ENCODE results near the gene SERTAD4.
"Not testable (repeated sequence)": the region's sequence is repeated elsewhere in the genome, so short reads cannot be mapped to it uniquely, and the experiment has no call there.

Gene SERTAD4

DNA sequence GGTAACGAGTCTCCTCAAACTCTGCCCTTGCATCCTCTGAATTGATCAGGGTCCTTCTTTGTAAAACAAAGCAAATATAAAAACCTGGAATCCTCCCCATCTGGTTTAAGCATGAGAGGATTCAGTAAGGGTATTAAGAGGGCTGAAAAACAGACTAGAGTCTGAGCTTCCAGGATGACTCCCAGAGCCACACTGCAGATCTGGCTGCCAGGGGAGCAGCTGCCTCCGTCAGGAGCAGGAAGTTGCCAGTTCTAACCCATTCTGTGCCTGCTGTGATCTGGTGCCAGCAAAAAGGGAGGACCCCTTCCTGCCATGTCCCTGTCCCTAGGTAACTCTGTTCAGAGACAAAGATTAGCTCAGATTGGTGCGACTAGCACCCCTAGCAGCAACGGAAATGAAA is 27.5 kb downstream of the SERTAD4 start:
- DNase-seq (ENCODE audit: low spot score): no peak

DNA sequence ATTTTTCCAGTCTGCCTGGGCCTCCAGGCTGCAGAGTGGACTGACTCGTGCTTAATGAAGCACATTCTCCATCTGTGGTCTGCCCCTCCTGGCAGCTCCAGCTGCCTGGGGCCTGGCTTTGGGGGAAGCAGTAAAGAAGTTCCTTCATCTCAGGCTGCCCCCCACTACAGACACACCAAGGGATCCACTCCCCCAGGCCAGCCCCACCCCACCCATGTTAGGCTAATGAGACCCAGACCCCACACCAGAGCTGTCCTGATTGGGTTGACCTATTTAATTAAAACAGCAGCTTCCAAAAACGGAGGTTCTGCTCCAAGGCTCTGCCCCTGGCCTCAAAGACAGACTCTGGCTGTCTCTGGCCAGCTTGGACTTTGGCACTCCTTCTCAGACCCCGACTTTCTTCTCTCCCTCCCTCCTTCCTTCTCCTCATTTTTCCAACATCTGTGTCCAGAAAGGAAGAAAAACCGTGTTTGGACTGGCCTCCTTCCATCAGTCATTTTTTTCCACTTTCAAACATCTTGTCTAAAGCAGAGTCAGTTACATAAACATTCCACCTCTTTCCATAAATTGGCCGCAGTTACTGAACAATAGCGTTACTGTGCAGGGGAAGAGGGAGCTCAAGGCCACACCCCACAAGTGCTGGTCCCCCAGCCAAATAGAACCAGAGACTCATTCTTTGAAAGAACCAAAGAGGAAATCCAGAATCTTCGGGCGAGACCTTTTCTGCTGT is 29.7 kb downstream of the SERTAD4 start:
- no peak for DNase-seq (ENCODE audit: low spot score)

DNA sequence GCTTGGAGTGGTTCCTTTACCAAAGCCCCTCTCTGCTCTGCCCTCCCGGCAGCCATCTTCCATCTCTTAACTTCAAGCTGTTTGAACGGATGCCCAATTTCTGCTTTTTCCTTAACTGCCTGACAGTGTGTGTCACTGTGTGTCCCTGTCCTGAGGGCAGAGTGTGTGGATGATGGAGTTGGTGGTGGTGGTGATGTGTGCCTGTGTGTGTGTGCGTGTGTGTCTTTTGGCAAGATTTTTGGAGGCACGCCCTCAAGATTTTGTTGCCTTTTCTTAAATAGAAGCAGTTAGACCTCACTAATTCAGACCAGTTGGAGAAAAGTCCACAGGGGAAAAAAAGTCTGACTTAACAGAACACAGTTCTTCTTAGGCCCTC is 30.3 kb downstream of the SERTAD4 start:
- no peak for DNase-seq (ENCODE audit: low spot score)

DNA sequence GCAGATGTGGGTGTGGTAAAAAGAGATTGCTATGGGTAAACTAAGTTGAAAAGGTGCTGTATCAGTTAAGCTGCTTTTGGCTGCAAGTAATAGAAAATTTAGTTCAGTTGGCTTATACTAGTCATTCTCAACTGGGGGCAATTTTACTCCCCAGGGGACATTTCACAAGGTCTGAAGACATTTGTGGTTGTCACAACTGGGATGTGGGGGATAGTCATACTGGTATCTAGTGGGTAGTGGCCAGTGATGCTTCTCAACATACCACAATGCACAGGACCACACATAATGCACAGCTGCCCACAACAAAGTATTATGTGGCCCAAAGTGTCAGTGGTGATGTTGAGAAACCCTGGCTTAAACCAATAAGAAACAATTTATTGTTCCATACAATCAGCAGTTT is 31.4 kb downstream of the SERTAD4 start:
- DNase-seq (ENCODE audit: low spot score): no peak

DNA sequence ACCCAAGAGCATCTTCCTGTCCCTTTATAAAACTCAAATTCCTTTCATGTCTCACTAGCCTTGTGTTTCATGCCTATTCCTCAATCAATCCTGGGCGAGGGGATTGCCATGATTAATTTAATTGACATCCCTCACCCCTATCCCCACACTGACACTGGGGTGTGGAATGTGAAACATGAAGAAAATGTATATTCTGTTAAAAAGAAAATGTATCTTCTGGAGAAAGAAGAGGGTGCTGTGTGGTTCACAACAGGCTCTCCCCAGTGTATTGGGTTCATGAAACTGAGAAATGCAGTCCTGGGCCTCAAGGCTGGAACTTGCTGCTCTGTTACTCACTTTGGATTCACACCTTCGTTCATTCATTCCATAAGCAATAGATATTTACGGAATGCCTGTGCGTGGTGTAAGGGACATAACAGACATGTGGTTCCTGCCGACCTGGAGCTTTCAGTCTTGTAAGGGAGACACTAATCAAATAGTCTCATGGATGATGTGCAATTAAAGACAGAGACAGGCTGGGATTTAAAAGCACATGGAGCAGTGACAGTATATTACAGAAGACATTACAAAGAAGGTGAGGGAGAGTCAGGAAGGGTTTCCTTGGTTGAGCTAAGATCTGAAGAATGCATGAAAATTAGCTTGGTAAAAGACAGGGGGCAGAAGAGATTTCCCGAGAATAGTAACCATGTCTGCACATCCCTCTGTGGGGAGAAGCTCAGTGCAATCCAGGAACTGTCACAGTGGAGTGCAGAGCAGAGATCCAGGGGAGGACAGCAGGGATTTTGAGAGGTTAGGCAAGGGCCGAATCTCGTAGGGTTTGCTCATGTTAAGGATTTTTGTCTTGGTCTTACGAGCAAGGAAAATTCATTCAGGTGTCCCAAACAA is 32.1 kb downstream of the SERTAD4 start:
- no peak for DNase-seq (ENCODE audit: low spot score)

DNA sequence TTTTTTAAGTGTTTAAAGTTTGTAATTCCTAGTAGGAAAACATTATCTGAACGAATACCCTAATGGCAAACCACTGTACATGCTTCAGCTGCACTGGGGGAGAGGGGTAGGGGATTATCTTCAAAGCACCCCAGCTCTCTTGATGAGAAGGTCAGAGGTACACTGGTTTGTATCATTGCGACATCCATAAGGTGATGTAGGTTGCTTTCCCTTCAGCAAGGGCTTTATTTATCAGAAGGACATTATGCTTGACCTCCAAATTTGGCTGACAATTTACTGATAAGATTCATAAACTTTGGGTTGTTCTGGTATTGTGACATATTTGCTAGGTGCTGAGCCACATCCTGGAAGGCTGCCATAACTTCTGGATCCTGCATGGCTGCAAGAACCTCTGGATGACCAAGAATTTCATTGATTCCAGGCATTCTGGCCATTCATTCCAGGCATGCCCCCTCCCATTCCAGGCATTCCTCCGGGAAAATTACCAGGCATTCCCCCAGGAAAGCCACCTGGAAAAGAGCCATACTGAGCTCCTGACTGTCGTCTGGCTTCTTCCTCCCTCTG is 32.9 kb downstream of the SERTAD4 start:
- DNase-seq (ENCODE audit: low spot score): not testable (repeated sequence)

DNA sequence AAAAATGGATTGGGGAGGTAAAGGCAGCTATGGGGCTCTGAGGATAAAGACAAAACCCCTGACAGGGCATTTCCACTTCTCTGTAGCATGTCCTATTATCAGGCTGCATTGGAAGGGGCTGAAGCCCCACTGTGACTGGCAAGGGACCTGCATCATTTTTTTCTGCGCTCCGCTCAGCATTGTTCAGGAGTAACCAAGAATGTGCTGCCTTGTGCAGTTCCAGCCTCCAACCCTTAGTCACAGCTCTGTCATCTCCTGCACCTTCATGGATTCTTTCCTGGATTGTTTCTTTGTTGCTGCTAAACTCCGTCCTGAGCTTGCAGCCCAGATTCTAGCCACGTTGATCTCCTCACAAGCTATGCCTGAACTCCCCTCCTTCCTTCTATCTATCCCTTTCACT is 37.4 kb downstream of the SERTAD4 start:
- DNase-seq (ENCODE audit: low spot score): no peak

DNA sequence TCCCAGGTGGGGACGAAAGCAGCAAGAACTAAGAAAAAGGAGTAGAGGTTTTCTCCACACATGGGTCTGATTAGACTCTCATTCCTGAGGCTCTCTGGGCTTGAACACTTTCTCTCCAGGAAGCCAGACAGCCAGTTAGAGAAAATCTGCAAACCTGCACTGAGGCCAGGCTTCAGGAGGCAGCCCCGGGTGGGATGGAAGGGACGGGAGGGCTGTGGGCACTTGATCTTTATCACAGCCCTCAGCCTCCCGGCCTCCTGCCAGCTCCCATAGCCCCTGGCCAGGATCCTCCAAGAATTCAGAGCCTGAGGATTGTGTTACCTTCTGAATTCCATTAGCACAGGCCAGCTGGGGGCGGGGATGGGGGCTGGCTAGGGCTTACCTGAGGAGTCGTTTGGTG is 40.1 kb downstream of the SERTAD4 start:
- no peak for DNase-seq (ENCODE audit: low spot score)

DNA sequence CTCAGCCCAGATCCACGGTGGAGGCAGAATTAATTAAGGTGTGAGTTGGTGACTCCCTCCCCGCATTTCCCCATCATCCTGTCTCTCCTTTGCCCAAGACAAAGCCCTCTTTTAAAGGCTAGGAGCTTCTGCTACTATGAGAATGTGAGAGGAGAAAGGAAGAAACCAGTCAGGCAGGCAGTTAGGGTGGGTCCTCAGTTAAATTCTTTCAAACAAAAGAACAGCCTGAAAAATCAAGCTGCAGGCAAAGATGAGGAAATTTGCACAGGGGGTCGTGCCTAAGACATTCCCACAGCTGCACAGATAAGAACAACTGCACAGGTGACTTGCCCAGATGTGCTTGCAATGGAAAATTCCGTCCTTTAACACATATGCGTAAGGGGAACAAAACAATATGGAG is 47.6 kb downstream of the SERTAD4 start:
- no peak for DNase-seq (ENCODE audit: low spot score)

DNA sequence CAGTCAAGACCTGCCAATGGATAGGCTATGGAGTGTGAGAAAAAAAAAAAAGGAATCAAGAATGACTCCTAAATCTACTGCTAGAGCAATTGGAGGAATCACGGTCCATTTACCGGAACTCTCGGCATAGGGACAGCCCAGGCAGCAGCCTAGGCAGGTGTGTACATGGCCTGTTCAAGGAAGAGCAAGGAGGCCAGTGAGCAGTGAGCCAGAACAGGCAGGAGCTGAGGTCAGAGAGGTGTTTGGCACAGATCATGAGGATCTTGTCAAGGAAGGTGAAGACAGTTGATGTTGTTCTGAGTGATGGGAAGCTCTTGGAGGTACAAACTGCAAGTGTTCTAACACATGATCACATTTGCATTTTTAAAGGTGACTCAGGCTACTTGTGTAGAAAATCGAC is 55.5 kb downstream of the SERTAD4 start:
- DNase-seq (ENCODE audit: low spot score): no peak

DNA sequence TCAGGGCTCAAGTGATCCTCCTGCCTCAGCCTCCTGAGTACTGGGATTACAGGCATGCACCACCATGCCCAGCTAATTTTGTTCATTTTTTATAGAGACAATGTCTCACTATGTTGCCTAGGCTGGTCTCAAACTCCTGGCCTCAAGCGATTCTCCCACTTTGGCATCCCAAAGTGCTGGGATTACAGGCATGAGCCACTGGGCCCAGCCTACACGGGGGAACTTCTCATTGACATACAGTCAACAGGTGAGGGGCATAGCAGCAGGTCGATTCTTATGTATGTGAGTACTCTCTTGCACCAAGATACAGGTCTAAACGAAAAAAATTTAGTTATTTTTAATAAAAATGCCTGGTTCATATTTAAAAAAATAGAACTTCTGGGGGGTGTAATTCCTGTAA is 56.7 kb downstream of the SERTAD4 start:
- DNase-seq (ENCODE audit: low spot score): no peak

DNA sequence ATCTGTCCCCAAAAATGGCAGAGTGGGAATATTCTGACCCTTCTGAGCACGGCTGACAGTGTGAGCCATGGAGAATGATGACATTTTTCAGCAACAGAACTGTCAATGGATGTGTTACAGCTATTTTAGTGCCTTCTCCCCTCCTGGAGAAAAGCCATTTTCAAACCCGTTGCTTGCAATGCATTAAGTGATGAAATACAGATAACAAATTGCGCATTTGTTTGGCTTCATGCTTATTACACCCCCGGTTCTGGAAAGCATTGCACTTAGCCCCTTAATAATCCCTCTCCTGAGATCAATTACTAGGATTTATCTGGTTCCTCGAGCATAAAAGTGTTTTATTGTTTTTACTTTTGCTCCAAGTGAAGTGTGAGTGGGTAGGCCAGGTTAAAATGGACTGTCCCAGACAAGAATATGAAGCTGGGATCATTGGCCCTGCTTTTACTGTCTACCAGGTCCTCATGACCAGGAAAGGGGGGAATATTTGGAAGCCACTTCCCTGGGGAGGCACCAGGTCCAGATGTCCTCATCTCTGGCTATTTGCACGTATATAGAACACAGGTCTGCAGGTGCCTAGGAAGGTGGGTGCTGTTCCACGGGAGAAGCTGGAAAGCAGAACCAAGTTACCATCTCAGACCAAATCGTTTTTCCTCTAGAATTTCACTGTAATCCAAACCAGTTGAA is 58.6 kb downstream of the SERTAD4 start:
- no peak for DNase-seq (ENCODE audit: low spot score)

DNA sequence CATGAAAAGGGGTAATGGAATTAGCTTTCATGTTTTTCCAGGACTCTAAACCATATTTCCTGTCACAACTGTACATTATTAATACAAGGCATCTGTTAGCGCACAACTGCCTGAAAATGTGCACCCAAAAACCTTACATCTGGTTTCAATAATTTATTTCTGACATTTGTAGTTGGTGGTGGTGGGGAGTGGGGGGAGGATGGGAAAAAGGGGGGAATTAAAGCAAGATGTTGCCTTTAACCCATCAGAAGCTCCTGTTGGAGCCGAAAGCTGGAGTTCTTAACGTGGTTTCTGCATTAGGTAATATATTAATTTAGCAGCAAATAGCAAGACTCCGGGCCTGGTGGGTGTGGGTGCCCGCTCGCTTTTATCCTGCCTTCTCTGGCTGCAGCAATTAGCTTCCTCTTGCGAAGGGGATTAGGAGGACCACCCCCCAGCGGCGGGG is 59.2 kb downstream of the SERTAD4 start:
- DNase-seq (ENCODE audit: low spot score): no peak

DNA sequence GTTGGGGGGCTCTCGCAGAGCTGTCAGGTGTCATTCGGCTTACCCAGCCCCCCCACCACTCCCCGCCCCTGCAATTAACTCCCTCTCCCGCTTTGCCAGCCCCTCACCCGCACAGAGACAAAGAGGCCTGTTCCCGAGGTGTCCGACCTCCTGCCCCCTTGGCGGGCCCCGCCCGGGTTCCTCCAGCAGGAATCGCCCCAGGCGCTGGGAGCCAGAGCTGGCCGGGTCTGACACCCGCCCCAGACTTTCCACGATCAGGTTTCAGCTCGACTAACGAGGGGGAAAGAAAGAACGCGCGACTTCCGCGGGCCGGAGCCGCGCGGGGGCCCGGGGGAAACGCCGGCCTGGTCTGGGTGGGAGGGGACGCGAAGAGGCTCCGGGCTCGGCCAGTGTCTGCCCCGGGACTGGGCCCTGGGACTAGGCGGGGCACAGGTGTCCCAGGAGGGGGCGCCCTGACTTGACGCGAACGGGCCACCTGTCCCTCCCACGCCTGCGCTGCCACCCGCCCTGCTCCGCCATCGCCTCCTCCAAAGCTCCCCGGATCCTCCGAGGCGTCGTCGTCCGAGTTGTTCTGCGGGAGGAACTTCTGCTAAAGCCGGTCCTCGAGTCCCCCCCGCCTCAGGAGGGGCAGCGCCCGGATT is 59.8 kb downstream of the SERTAD4 start:
- DNase-seq (ENCODE audit: low spot score): peak; percentile 89

DNA sequence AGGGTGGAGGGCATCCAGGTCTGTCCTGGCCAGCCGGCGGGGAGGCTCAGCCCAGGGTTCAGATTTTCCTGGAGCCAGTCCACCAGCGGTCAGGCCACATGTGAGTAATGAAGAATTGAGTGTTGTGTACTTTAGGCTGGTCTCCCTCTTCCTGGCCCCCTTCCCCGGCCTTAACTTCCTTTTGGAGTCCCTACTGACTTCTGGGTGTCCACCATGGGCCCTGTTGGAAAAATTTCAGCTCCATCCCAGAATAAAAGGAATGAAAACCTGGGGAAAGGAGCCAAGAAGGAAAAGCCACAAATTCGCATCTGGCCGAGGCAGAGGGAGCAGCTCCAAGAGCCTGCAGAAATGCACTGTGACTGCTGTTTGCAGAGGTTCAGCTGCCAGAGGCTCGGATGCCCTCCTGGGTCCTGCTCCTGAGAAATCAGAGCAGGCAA is 60.6 kb downstream of the SERTAD4 start:
- no peak for DNase-seq (ENCODE audit: low spot score)

DNA sequence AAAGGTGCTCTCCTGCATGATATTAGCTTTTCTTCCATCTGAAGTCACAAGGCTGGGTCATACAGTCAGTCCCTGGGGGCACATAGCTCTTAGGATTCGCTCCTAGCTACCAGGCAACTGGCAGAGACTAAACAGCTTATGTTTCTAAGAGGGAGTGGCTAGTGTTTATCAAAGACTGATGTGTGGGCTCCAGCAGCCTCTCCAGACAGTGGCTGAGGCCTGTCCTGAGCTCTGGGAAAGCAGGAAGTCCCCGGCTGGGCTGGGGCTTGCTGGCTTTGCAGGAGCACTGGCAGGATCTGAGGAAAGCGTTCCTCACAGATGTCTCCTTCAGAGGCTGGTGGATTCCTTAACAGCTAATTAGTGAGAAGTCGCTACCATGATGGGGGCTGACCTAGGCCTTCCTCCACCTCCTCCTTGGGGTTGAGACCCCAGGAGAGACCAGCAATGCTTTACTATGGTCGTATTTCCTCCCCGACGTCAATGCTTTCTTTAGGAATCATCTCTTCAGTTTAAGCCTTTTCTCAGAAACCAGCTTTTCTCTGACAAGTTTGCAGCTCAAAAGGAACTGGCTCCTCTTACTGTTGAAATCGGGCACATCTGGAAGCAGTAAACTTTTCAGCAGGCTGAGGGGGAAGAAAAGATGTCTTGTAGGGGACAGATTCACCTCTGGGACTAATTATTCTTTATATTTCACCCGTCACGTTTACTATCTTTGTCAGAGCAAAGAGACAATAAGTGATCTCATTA is 62.6 kb downstream of the SERTAD4 start:
- DNase-seq (ENCODE audit: low spot score): peak; percentile 82

Data from ecto neural progenitor cell (in vitro differentiated cells).